H1 (cell line): Measurements from ENCODE around the gene CDYL.

ENCODE experiments used
- CEBPB ChIP-seq: IDR thresholded peaks from 2 replicates; pipeline ENCODE4 v1.6.1; 2012; ENCODE audit warnings: low read depth, low read length
- CHD1 ChIP-seq: IDR thresholded peaks from 2 replicates; pipeline ENCODE4 v1.6.1; 2012; ENCODE audit warnings: low read depth, low read length, improper control_type of control experiment
- POLR2A ChIP-seq, 2 experiments: IDR thresholded peaks; 1 replicate in 1 of 2; 2 replicates in 1 of 2; pipeline ENCODE4 v1.6.1; 2011; ENCODE audit warnings: low read depth in 2 of 2, low read length in 2 of 2, mild to moderate bottlenecking in 2 of 2; ENCODE audit errors: control extremely low read depth in 1 of 2
- TEAD4 ChIP-seq: IDR thresholded peaks from 2 replicates; pipeline ENCODE4 v1.6.1; 2012; ENCODE audit warnings: low read depth, low read length, inconsistent platforms, mixed read lengths
- TF ChIP-seq, protein P1 (sequence below): IDR thresholded peaks from 2 replicates; pipeline ENCODE4 v1.6.1; 2011; ENCODE audit warnings: low read length, improper control_type of control experiment
- TF ChIP-seq, protein P2 (sequence below), 3 experiments: IDR thresholded peaks; 1 replicate in 2 of 3; 2 replicates in 1 of 3; pipeline versions ENCODE4 v1.5.1 to v1.6.1; 2011; ENCODE audit warnings: low read length in 3 of 3, mild to moderate bottlenecking in 3 of 3, inconsistent platforms in 2 of 3, low read depth in 1 of 3, moderate library complexity in 1 of 3; ENCODE audit not compliant: insufficient read depth in 1 of 3; ENCODE audit errors: control extremely low read depth in 1 of 3

DNA sequence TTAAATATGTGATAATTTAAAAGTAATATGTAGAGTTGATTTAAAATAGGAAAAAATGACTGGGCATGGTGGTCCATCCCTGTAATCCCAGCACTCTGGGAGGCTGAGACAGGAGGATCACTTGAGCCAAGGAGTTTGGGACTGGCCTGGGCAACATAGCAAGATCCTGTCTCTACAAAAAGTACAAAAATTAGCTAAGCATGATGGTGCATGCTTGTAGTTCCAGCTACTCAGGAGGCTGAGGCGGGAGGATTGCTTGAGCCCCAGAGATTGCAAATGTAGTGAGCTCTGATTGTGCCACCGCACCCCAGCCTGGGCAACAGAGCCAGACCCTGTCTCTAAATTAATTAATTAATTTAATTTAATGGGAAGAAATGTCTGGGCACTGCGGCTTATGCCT is 44.2 kb upstream of the CDYL start:
- TF ChIP-seq POLR2A (IDR thresholded peaks at IDR 0.05; ENCODE audit: control extremely low read depth in 1 of 2, low read depth in 2 of 2, low read length in 2 of 2) (no peak), CEBPB (no peak), TEAD4 (no peak), CHD1 (no peak)
- TF ChIP-seq, protein P1, sequence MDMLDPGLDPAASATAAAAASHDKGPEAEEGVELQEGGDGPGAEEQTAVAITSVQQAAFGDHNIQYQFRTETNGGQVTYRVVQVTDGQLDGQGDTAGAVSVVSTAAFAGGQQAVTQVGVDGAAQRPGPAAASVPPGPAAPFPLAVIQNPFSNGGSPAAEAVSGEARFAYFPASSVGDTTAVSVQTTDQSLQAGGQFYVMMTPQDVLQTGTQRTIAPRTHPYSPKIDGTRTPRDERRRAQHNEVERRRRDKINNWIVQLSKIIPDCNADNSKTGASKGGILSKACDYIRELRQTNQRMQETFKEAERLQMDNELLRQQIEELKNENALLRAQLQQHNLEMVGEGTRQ, result no peak
- TF ChIP-seq, protein P2, sequence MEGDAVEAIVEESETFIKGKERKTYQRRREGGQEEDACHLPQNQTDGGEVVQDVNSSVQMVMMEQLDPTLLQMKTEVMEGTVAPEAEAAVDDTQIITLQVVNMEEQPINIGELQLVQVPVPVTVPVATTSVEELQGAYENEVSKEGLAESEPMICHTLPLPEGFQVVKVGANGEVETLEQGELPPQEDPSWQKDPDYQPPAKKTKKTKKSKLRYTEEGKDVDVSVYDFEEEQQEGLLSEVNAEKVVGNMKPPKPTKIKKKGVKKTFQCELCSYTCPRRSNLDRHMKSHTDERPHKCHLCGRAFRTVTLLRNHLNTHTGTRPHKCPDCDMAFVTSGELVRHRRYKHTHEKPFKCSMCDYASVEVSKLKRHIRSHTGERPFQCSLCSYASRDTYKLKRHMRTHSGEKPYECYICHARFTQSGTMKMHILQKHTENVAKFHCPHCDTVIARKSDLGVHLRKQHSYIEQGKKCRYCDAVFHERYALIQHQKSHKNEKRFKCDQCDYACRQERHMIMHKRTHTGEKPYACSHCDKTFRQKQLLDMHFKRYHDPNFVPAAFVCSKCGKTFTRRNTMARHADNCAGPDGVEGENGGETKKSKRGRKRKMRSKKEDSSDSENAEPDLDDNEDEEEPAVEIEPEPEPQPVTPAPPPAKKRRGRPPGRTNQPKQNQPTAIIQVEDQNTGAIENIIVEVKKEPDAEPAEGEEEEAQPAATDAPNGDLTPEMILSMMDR (IDR thresholded peaks at IDR 0.05; ENCODE audit: control extremely low read depth in 1 of 3, insufficient read depth in 1 of 3, low read depth in 1 of 3, low read length in 3 of 3), result no peak
